ENCODE results near the gene ANKH. TPM values are rescaled to one million over a fixed set of nuclear protein-coding genes. Genes with fewer than 3 reads are reported as not detected.

The ANKH gene
- polyA plus RNA-seq, 1 experiment = 14.2 TPM

DNA sequence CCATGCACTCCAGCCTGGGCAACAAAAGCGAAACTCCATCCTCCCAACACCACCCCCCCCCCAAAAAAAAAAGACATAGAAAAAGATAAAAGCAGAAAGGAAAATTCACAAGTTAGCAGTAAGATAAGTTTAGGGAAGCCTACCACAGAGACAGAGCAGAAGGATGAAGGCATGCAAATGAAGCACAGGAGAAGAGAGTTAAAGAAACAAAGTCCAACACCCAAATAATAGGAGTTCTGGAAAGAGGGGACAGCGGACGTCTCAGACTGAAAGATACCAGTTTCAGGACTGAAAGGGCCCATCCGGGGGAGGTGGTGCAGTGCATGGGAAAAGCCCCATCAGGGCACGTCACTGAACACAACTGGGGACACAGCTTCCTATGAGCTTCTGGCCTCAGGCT is 152.8 kb downstream of the ANKH start:
- Histone ChIP-seq H3K4me3 (ENCODE audit: low read depth, low read length) (no peak overlapping the region), H3K27me3 (ENCODE audit: control insufficient read depth, insufficient read depth, low read length) (no peaks in the 10 kb centered on the region), H3K27ac (ENCODE audit: low read depth, low read length) (no peak overlapping the region), H3K9me3 (ENCODE audit: control insufficient read depth, insufficient read depth, low read length) (peaks cover 2% of the 10 kb centered on the region; the same call in 1 of the 2 replicates)
- no peak for TF ChIP-seq CTCF (IDR thresholded peaks at IDR 0.05; ENCODE audit: low read depth, low read length)
- no peak for DNase-seq (ENCODE audit: low read depth, low spot score)
- ChIA-PET POLR2A (no interaction called here), CTCF (interaction anchor here (2.3 kb wide), 1 partner anchor 284 kb away, joined by 12 read pairs; no protein-coding TSS in a partner anchor)

GRCh38 chr5:14716755-14717752 is 154.5 kb downstream of the ANKH start:
- no peak overlapping the region for H3K4me3 ChIP-seq (ENCODE audit: low read depth, low read length)
- CTCF ChIA-PET = interaction anchor here (0.8 to 1.4 kb wide), 2 partner anchors 10 to 286 kb away, joined by 5 to 7 read pairs; no protein-coding TSS in a partner anchor
- no peak for DNase-seq (ENCODE audit: low read depth, low spot score)
- no peak overlapping the region for H3K27ac ChIP-seq (ENCODE audit: low read depth, low read length)
- H3K9me3 ChIP-seq (ENCODE audit: control insufficient read depth, insufficient read depth, low read length) = no peaks in the 10 kb centered on the region; the same call in 1 of the 2 replicates
- POLR2A ChIA-PET = no interaction called here
- no peak for TF ChIP-seq CTCF (IDR thresholded peaks at IDR 0.05; ENCODE audit: low read depth, low read length)
- H3K27me3 ChIP-seq (ENCODE audit: control insufficient read depth, insufficient read depth, low read length) = no peaks in the 10 kb centered on the region

GRCh38 chr5:14715481-14715880 is 156.1 kb downstream of the ANKH start:
- ChIA-PET POLR2A (no interaction called here), CTCF (no interaction called here)
- TF ChIP-seq CTCF (IDR thresholded peaks at IDR 0.05; ENCODE audit: low read depth, low read length) = no peak
- Histone ChIP-seq H3K4me3 (ENCODE audit: low read depth, low read length) (no peak overlapping the region), H3K27ac (ENCODE audit: low read depth, low read length) (no peak overlapping the region), H3K9me3 (ENCODE audit: control insufficient read depth, insufficient read depth, low read length) (no peaks in the 10 kb centered on the region; the same call in 1 of the 2 replicates), H3K27me3 (ENCODE audit: control insufficient read depth, insufficient read depth, low read length) (no peaks in the 10 kb centered on the region)
- DNase-seq (ENCODE audit: low read depth, low spot score) = no peak

DNA sequence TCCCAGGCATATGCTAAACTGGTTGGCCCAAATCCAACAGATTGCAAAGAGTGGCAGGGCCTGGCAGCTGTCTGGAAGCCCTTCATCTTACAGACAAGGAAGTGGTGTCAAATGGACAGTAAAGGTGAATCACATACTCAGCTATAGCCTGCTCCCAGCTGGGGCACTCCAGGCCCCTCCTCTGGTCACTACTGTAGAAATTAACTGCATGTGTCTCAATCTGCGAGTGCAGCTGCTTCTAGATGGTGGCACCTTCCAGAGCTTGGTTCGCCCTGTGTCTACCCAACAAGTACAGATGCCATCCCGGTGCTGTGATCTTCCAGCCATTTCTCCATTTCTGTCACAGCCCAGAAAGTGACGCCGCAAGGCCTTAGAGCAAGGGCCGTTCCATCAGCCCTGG is 156.9 kb downstream of the ANKH start:
- ChIA-PET CTCF (interaction anchor here (1.6 kb wide), 1 partner anchor 13 kb away, joined by 4 read pairs; no protein-coding TSS in a partner anchor), POLR2A (no interaction called here)
- no peak for DNase-seq (ENCODE audit: low read depth, low spot score)
- Histone ChIP-seq H3K27me3 (ENCODE audit: control insufficient read depth, insufficient read depth, low read length) (no peaks in the 10 kb centered on the region), H3K27ac (ENCODE audit: low read depth, low read length) (no peak overlapping the region), H3K4me3 (ENCODE audit: low read depth, low read length) (no peak overlapping the region), H3K9me3 (ENCODE audit: control insufficient read depth, insufficient read depth, low read length) (no peaks in the 10 kb centered on the region; the same call in 1 of the 2 replicates)
- TF ChIP-seq CTCF (IDR thresholded peaks at IDR 0.05; ENCODE audit: low read depth, low read length) = no peak
